ENCODE data around the gene NBDY. TPM values are rescaled to one million over a fixed set of nuclear protein-coding genes. Genes with fewer than 3 reads are reported as not detected.

The NBDY gene
- total RNA-seq, 2 donors from 2014 or later = 17.6 to 23.3 TPM

DNA sequence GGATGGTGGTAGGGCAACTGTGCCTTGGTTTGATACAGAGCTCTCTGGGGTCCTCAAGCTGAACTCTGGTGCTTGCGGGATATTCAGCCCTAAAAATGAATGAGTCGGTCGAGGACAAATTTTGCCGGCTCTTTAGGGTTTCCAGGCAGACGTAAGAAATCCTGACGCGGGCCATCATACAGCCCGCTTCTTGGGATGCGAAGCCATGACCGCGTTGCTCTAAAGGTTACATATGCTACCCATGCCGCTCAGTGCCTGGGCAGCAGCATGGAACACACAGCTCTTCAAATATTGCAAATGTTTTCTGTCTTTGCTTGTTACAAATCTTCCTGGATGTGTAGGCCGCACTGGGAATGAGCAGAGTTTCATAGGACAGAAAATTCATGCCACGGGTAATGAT, 55.6 kb downstream of the NBDY start:
- Histone ChIP-seq H3K27ac (no peak overlapping the region), H3K36me3 (no peaks in the 10 kb centered on the region), H3K4me3 (no peak overlapping the region), H3K27me3 (no peaks in the 10 kb centered on the region), H3K4me1 (no peaks in the 10 kb centered on the region), H3K9ac (ENCODE audit: low read depth in 2 of 2, low read length in 2 of 2) (no peak overlapping the region), H3K9me3 (no peaks in the 10 kb centered on the region)
- intact Hi-C loops (cut with DNase I) = no loop called here
- TF ChIP-seq, protein P1, sequence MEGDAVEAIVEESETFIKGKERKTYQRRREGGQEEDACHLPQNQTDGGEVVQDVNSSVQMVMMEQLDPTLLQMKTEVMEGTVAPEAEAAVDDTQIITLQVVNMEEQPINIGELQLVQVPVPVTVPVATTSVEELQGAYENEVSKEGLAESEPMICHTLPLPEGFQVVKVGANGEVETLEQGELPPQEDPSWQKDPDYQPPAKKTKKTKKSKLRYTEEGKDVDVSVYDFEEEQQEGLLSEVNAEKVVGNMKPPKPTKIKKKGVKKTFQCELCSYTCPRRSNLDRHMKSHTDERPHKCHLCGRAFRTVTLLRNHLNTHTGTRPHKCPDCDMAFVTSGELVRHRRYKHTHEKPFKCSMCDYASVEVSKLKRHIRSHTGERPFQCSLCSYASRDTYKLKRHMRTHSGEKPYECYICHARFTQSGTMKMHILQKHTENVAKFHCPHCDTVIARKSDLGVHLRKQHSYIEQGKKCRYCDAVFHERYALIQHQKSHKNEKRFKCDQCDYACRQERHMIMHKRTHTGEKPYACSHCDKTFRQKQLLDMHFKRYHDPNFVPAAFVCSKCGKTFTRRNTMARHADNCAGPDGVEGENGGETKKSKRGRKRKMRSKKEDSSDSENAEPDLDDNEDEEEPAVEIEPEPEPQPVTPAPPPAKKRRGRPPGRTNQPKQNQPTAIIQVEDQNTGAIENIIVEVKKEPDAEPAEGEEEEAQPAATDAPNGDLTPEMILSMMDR (IDR thresholded peaks at IDR 0.05) = no peak
- DNase-seq = no peak

DNA sequence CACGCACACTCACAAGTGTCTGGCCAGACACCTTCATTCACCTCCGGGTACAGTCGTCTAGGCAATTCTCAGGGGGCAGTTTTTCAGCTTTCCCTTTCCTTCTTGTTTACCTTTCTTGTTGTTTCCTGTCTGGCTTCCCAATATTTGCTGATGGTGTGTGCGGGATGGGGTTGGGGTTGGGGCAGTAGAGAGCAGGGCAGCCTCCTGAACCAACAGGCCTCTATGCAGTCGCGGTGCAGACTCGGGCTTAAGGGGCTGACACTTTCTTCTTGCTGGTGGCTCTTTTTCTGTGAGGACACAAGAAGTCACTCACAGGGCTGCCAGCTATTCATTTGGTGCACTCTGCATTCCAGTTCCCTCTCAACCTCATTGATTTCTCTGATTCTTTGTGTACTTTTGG, 56.4 kb downstream of the NBDY start:
- no peaks in the 10 kb centered on the region for H3K27me3 ChIP-seq
- H3K4me1 ChIP-seq = no peaks in the 10 kb centered on the region
- H3K4me3 ChIP-seq = no peak overlapping the region
- no peak overlapping the region for H3K9ac ChIP-seq (ENCODE audit: low read depth in 2 of 2, low read length in 2 of 2)
- no peak for DNase-seq
- no peak overlapping the region for H3K27ac ChIP-seq
- H3K9me3 ChIP-seq = no peaks in the 10 kb centered on the region
- TF ChIP-seq, protein P1 (IDR thresholded peaks at IDR 0.05) = no peak
- no peaks in the 10 kb centered on the region for H3K36me3 ChIP-seq
- intact Hi-C loops (cut with DNase I) = no loop called here

DNA sequence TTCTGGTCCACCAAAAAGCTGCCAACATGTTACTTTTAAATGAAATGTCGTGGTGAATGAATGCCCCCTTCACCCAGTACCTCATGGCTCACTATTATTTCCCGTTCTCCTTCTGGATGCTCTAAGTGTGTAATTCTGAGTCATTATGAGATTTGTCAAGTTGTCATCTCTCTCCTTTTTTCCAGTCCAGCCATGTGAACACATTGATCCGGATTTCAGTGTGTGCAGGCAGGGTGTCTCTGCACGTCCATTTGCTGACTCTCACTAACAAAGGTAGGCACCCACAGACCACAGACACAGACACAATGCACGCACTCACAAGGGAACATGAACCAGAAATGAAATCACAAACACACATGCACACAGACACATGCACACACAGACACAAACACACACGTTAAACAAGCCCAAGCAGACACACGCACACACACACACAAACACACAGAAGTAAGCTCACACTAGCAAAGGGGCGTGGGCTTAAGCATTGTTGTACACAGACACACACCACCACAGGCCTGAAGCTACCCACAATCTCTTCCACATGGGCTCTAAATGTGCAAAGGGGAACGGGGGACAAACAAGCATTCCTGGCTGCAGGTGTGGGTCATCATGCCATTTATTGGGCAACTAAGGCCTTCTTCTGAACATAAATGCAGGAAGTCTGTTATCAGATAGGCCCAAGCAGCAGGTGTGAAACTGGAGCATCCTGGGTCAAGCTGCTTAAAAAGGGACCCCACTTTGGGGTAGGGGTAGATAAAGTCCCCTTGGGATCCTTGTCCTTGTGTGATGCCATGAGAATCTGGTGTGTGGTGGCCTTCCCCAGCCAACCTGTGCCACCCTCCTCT, 58.1 kb downstream of the NBDY start:
- intact Hi-C loops (cut with DNase I) = no loop called here
- DNase-seq = no peak

DNA sequence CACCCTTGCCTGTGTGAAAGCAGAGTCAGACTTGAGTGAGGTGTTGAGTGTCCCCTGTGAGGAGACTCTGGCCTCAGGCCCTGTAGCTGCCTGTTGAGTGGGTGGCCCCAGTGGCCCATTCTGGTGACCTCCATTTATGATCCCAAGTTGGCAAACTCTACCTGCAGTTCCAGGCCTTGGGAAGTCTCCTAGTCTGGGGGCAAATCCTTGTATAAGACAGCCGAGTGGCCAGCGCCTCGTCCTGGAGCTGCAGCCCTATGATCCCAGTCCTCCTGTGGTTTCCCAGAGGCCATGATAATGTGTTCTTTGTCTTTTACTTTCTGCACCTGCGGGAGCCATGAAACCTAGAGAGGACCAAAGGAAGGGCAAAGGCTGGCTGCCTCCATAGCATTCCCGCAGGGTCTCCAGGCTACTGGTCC, 58.7 kb downstream of the NBDY start:
- no peaks in the 10 kb centered on the region for H3K36me3 ChIP-seq
- H3K9me3 ChIP-seq = no peaks in the 10 kb centered on the region
- no peaks in the 10 kb centered on the region for H3K4me1 ChIP-seq
- TF ChIP-seq, protein P1 (IDR thresholded peaks at IDR 0.05) = no peak
- no peak for DNase-seq
- intact Hi-C loops (cut with DNase I) = no loop called here
- no peak overlapping the region for H3K27ac ChIP-seq
- H3K4me3 ChIP-seq = no peak overlapping the region
- H3K27me3 ChIP-seq = no peaks in the 10 kb centered on the region
- H3K9ac ChIP-seq (ENCODE audit: low read depth in 2 of 2, low read length in 2 of 2) = no peak overlapping the region

More for the DNA sequence above, 58.1 kb downstream of the NBDY start:
- H3K36me3 ChIP-seq = no peaks in the 10 kb centered on the region
- no peak overlapping the region for H3K9ac ChIP-seq (ENCODE audit: low read depth in 2 of 2, low read length in 2 of 2)
- TF ChIP-seq, protein P1 (IDR thresholded peaks at IDR 0.05) = no peak
- H3K27me3 ChIP-seq = no peaks in the 10 kb centered on the region
- no peak overlapping the region for H3K27ac ChIP-seq
- no peaks in the 10 kb centered on the region for H3K4me1 ChIP-seq
- no peak overlapping the region for H3K4me3 ChIP-seq
- no peaks in the 10 kb centered on the region for H3K9me3 ChIP-seq

DNA sequence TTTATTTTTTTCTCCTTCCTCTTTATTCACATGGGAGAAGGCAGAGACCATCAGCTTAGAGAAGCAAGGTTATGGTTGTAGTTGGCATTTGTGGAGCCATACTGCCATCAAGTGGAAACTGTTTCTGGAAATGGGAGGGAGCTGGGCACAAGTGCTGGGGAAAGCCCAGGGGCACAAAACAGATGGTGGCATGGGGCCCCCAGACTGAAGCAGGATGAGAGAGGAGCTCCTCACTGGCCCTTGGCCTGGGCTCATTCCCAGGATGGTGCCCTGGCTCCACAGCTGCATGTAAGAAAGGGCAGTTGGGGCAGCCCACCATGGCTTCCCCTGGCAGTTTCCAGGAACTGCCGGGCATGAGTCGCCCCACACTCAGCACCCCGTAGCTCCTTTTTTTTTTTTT, 59.2 kb downstream of the NBDY start:
- no peak for DNase-seq
- Histone ChIP-seq H3K27ac (no peak overlapping the region), H3K4me3 (no peak overlapping the region), H3K4me1 (no peaks in the 10 kb centered on the region), H3K9ac (ENCODE audit: low read depth in 2 of 2, low read length in 2 of 2) (no peak overlapping the region), H3K9me3 (no peaks in the 10 kb centered on the region), H3K27me3 (no peaks in the 10 kb centered on the region), H3K36me3 (no peaks in the 10 kb centered on the region)
- intact Hi-C loops (cut with DNase I) = no loop called here
- TF ChIP-seq, protein P1 (IDR thresholded peaks at IDR 0.05) = no peak

Data from colonic mucosa (tissue), 4 donors.